Gastroesophageal sphincter (tissue), 3 donors: Measurements from ENCODE around the gene SLC1A4.

Source experiments
- POLR2A ChIP-seq, 2 donors: fragments of 450-650 bp; IDR thresholded peaks; one replicate each; pipeline ENCODE4 v1.6.1; 2017; ENCODE audit warnings: antibody characterized with exemption in 2 of 2, mild to moderate bottlenecking in 2 of 2, moderate library complexity in 1 of 2
- TF ChIP-seq, protein P1 (sequence below), 4 experiments: fragments of 200-600 bp in 2 of 4; fragments of 450-650 bp in 2 of 4; sonication (generic) in 1 of 4; IDR thresholded peaks; one replicate each; pipeline ENCODE4 v1.5.1; 2017 to 2019; ENCODE audit warnings: antibody characterized with exemption in 4 of 4, mild to moderate bottlenecking in 2 of 4, moderate library complexity in 2 of 4

DNA sequence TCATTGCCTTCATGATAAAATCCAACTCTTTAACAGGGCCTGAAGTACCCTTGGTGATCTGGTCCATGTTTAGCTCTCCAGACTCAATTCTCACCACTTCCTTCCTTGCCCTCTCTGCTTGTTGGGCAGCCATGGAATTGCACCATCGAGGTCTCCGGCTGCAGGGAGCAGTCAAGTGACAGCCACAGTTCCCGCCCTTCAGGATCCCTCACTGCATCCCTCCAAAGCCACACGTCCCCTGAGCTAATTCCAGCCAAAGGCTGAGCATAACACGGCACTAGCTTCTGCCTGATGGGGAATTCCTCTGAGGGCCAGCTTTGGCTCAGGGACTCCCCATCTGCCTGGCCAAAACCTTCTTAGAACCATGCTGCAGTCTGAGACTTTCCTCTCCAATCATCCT, 47.4 kb upstream of the SLC1A4 start:
- TF ChIP-seq, protein P1, sequence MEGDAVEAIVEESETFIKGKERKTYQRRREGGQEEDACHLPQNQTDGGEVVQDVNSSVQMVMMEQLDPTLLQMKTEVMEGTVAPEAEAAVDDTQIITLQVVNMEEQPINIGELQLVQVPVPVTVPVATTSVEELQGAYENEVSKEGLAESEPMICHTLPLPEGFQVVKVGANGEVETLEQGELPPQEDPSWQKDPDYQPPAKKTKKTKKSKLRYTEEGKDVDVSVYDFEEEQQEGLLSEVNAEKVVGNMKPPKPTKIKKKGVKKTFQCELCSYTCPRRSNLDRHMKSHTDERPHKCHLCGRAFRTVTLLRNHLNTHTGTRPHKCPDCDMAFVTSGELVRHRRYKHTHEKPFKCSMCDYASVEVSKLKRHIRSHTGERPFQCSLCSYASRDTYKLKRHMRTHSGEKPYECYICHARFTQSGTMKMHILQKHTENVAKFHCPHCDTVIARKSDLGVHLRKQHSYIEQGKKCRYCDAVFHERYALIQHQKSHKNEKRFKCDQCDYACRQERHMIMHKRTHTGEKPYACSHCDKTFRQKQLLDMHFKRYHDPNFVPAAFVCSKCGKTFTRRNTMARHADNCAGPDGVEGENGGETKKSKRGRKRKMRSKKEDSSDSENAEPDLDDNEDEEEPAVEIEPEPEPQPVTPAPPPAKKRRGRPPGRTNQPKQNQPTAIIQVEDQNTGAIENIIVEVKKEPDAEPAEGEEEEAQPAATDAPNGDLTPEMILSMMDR (IDR thresholded peaks at IDR 0.05) = no peak
- no peak for TF ChIP-seq POLR2A (IDR thresholded peaks at IDR 0.05)
